MM.1S (cell line): ENCODE measurements around the gene NIPSNAP3A.
"Not testable (repeated sequence)": the region's sequence is repeated elsewhere in the genome, so short reads cannot be mapped to it uniquely, and the experiment has no call there.

ENCODE experiments used
- DNase-seq: peaks from one replicate; pipeline ENCODE4 v3.0.0-alpha.2; 2015
- H2AFZ ChIP-seq: fragments of 300-600 bp; sonication (generic); 2 replicates; pipeline ENCODE4 v1.6.0; 2016; ENCODE audit warnings: antibody characterized with exemption, low read length
- H3F3A ChIP-seq: fragments of 300-600 bp; sonication (generic); 2 replicates; pipeline ENCODE4 v1.6.1; 2016; ENCODE audit warnings: mild to moderate bottlenecking, antibody characterized with exemption, low read length, moderate library complexity, mixed read lengths; ENCODE audit not compliant: insufficient read depth
- H3K27ac ChIP-seq: fragments of 300-600 bp; sonication (generic); 2 replicates; pipeline ENCODE4 v1.5.1; 2016; ENCODE audit warnings: mild to moderate bottlenecking, low read length
- H3K27me3 ChIP-seq: fragments of 300-600 bp; sonication (generic); replicated peaks from 2 replicates; pipeline ENCODE4 v1.6.0; 2016; ENCODE audit warnings: low read length; ENCODE audit not compliant: insufficient read depth
- H3K36me3 ChIP-seq: fragments of 300-600 bp; sonication (generic); replicated peaks from 2 replicates; pipeline ENCODE4 v1.6.1; 2016; ENCODE audit warnings: mild to moderate bottlenecking, low read length, mixed read lengths; ENCODE audit not compliant: insufficient read depth
- H3K4me1 ChIP-seq: fragments of 300-600 bp; sonication (generic); 2 replicates; pipeline ENCODE4 v1.6.1; 2016; ENCODE audit warnings: low read length, mixed read lengths
- H3K4me2 ChIP-seq: fragments of 300-600 bp; sonication (generic); 2 replicates; pipeline ENCODE4 v1.6.0; 2016; ENCODE audit warnings: low read depth, low read length
- H3K4me3 ChIP-seq: fragments of 300-600 bp; sonication (generic); 2 replicates; pipeline ENCODE4 v1.5.1; 2016; ENCODE audit warnings: low read length, mixed read lengths
- H3K79me2 ChIP-seq: fragments of 300-600 bp; sonication (generic); 2 replicates; pipeline ENCODE4 v1.6.1; 2016; ENCODE audit warnings: mixed run types, low read length, mixed read lengths
- H3K9ac ChIP-seq: fragments of 300-600 bp; sonication (generic); 2 replicates; pipeline ENCODE4 v1.6.1; 2016; ENCODE audit warnings: low read length, mixed read lengths
- H3K9me2 ChIP-seq: fragments of 300-600 bp; sonication (generic); replicated peaks from 2 replicates; pipeline ENCODE4 v1.6.1; 2016; ENCODE audit warnings: mild to moderate bottlenecking, low read length, mixed read lengths; ENCODE audit not compliant: insufficient read depth
- H3K9me3 ChIP-seq: fragments of 300-600 bp; sonication (generic); replicated peaks from 2 replicates; pipeline ENCODE4 v1.6.1; 2016; ENCODE audit warnings: mild to moderate bottlenecking, low read length, mixed read lengths; ENCODE audit not compliant: insufficient read depth
- H4K20me1 ChIP-seq: fragments of 300-600 bp; sonication (generic); 2 replicates; pipeline ENCODE4 v1.6.1; 2016; ENCODE audit warnings: mild to moderate bottlenecking, low read length, moderate library complexity, mixed read lengths; ENCODE audit not compliant: insufficient read depth
- CTCF ChIP-seq: fragments of 300-600 bp; sonication (generic); IDR thresholded peaks from 2 replicates; pipeline ENCODE4 v1.5.1; 2016; ENCODE audit warnings: antibody characterized with exemption, low read length, mixed read lengths
- EZH2 ChIP-seq: fragments of 300-600 bp; sonication (generic); optimal IDR thresholded peaks from 2 replicates; pipeline ENCODE3; 2017; ENCODE audit warnings: low read depth, mild to moderate bottlenecking, antibody characterized with exemption, low read length, mixed read lengths
- EZH2phosphoT487 ChIP-seq: fragments of 300-600 bp; sonication (generic); IDR thresholded peaks from 2 replicates; pipeline ENCODE4 v1.6.1; 2018; ENCODE audit warnings: antibody characterized with exemption, low read length

Gene NIPSNAP3A

DNA sequence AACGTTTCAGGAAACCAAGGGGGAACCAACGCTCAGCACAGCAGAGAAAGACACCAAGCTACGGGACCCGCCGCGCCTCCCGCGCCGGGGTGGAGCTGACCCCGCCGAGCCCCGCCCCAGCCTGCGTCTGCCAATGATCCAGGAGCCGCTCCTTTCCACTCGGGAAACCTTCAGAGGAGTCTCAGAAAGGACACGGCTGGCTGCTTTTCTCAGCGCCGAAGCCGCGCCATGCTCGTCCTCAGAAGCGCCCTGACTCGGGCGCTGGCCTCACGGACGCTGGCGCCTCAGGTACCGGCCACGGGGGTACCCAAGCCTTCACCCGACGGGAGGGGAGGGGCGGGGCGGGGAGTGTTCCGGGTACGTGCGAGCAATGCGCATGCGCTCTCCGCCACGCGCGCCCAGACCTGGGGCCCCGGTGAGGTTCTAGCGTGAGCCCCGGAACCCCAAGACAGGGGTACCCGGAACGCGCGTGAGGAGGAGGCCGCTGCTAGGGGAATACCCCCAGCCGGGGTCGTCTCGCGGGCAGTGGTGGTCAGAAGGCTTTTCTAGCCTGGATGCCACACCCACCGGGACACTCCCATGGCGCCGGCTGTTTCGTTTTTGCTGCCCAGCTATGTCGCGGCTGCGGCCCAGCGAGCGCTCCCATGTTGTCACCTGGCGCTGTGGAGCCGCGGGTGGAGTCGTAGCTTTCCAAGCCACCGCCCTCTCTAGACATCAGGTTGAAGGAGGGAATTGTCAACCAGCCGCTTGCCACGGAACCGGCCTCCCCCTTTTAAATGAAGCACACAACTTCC lies at the start of gene NIPSNAP3A:
NIPSNAP3A (plus strand) TSS at position 119 of the 794 bp plus-strand sequence; CDS start at position 229, 110 bp downstream.
- H3F3A ChIP-seq = peaks cover 18% of the 10 kb centered on the region
- H3K36me3 ChIP-seq = no peaks in the 10 kb centered on the region
- peak within 1 kb of the TSS; percentile 83 for H3K4me3 ChIP-seq
- no peaks in the 10 kb centered on the region for H4K20me1 ChIP-seq
- peak within 1 kb of the TSS; percentile 78 for H3K4me2 ChIP-seq
- peak; percentile 85 for DNase-seq
- TF ChIP-seq EZH2 (no peak), CTCF (no peak), EZH2phosphoT487 (no peak)
- peak within 1 kb of the TSS; percentile 74 for H3K27ac ChIP-seq
- H3K79me2 ChIP-seq = peaks cover 12% of the 10 kb centered on the region; the same call in 1 of the 2 replicates
- H3K4me1 ChIP-seq = peaks cover 15% of the 10 kb centered on the region
- H3K9me2 ChIP-seq = no peaks in the 10 kb centered on the region
- H3K27me3 ChIP-seq = no peaks in the 10 kb centered on the region
- H2AFZ ChIP-seq = peak within 1 kb of the TSS; percentile 88
- no peaks in the 10 kb centered on the region for H3K9me3 ChIP-seq
- peak within 1 kb of the TSS; percentile 76 for H3K9ac ChIP-seq

DNA sequence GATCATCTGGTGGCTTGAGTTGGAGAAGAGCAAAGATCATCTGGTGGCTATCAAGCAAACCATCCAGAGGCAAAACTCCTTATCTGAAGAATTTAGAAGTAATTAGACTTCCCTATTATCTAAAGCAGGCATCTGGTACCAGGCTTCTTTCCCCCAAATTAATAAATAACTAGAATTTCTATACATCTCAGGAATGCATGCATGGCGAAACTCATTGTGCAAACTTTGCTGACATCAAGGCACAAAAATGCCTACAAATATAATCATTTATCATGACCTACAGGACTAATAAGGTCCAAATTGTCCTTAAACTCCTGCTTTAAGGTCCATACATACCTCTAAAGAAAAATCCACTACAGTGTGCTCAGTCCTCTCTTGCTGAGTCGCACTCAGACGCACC lies 47.2 kb upstream of the NIPSNAP3A start:
- Histone ChIP-seq H2AFZ (no peak overlapping the region), H3K9me2 (no peaks in the 10 kb centered on the region)

GRCh38 chr9:104708737-104709136 lies 38.7 kb upstream of the NIPSNAP3A start:
- H3K9me2 ChIP-seq, H3F3A ChIP-seq, H3K9me3 ChIP-seq, H3K4me1 ChIP-seq, H4K20me1 ChIP-seq, DNase-seq, H2AFZ ChIP-seq, H3K27me3 ChIP-seq, H3K36me3 ChIP-seq, H3K4me3 ChIP-seq, H3K9ac ChIP-seq, H3K4me2 ChIP-seq, H3K27ac ChIP-seq, H3K79me2 ChIP-seq: not testable (repeated sequence)

More for the DNA sequence above, 47.2 kb upstream of the NIPSNAP3A start:
- Histone ChIP-seq H3K79me2 (no peaks in the 10 kb centered on the region), H3F3A (no peaks in the 10 kb centered on the region), H3K4me3 (no peak overlapping the region), H3K4me2 (no peak overlapping the region), H3K9ac (no peak overlapping the region), H3K27me3 (no peaks in the 10 kb centered on the region), H4K20me1 (no peaks in the 10 kb centered on the region), H3K36me3 (no peaks in the 10 kb centered on the region), H3K27ac (no peak overlapping the region), H3K4me1 (no peaks in the 10 kb centered on the region), H3K9me3 (no peaks in the 10 kb centered on the region)
- no peak for DNase-seq
- TF ChIP-seq EZH2phosphoT487 = no peak
- no peak for TF ChIP-seq CTCF
- TF ChIP-seq EZH2 = no peak

DNA sequence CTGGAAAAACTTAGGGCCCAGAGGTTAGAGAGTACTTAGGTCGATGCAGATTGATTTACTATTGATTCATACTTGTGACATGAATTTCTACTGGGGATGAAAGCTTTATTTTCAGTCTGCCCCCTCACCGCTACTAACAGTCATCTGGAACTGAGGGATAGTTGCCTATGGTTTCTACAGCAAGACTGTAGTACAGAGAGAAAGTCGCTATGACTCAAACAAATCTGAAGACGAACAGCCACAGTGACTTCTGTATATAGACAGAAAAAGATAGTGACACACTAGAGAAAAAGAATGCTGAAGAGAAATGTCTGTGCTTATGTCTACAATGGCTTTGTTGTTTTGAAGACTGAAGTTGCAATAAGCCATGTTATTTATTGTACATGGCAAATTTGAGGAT lies 35.9 kb upstream of the NIPSNAP3A start:
- H4K20me1 ChIP-seq = no peaks in the 10 kb centered on the region
- no peak overlapping the region for H3K4me3 ChIP-seq
- no peaks in the 10 kb centered on the region for H3F3A ChIP-seq
- no peaks in the 10 kb centered on the region for H3K79me2 ChIP-seq
- H3K9me3 ChIP-seq = no peaks in the 10 kb centered on the region
- no peak overlapping the region for H2AFZ ChIP-seq
- TF ChIP-seq EZH2phosphoT487 (no peak), EZH2 (no peak), CTCF (no peak)
- no peak for DNase-seq
- H3K4me1 ChIP-seq = no peaks in the 10 kb centered on the region
- H3K9me2 ChIP-seq = no peaks in the 10 kb centered on the region; the same call in 1 of the 2 replicates
- no peak overlapping the region for H3K27ac ChIP-seq
- no peak overlapping the region for H3K4me2 ChIP-seq
- no peaks in the 10 kb centered on the region for H3K27me3 ChIP-seq
- H3K9ac ChIP-seq = no peak overlapping the region
- H3K36me3 ChIP-seq = no peaks in the 10 kb centered on the region
